Inferior parietal cortex (tissue), 1 donor: Measurements from ENCODE around the gene AP1B1.
A peak's percentile ranks its signal among the peaks of the same experiment; 100 is the strongest.
"Not testable (repeated sequence)": the region's sequence is repeated elsewhere in the genome, so short reads cannot be mapped to it uniquely, and the experiment has no call there.

Experiments used
- DNase-seq: peaks from one replicate; pipeline ENCODE4 v3.0.0-alpha.2; 2016; ENCODE audit errors: extremely low spot score

AP1B1 gene

DNA sequence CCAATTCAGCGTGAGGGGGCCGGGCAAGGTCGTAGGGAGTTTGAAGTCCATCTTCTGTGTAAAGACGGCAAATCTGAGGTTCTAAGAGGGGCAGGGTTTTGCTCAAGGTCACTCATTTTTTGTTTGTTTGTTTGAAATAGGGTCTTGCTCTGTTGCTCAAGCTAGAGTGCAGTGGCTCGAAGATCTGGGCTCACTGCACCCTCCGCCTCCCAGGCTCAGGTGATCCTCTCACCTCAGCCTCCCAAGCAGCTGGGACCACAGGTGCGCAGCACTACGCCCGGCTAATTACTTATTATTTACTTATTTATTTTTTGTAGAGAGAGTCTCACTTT, 355 bp upstream of the AP1B1 start:
- DNase-seq = no peak

DNA sequence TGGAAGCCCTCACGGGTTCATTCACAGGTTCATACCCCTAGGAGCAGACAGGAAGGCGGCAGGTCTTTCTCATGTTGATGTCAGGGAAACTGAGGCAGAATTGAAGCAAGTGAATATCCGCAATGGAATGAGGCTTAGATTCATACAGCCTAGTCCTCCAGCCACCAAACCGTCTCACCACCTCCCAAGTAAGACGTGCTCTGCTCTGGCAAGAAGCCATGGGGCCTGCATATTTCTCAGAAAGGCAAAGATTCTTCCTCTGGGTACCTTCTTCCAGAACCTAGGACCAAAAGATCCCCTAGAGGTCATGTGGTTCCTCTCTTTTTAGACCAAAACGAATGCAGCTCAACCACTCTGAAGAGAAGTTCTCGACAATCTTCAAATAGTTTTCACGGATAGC, 1.7 kb downstream of the AP1B1 start:
- no peak for DNase-seq

DNA sequence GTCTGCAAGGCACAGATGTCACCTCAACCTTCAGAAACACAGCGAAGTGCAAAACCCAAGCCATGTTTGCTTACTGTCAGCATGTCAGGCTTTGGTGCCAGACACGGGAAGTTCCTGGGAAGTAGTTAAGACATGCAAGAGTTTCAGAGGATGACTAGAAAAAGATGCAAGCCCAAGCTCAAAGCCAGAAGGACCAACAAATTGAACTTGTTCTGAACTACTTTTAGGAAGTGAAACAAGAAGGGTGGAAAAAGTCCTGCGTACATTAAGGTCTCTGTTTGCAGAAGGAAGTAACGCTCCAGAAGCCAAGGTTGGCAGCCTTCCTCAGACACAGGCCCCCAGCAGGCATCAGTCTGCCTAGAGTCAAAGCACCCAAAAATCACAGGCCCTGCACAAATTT, 2.6 kb downstream of the AP1B1 start:
- no peak for DNase-seq

DNA sequence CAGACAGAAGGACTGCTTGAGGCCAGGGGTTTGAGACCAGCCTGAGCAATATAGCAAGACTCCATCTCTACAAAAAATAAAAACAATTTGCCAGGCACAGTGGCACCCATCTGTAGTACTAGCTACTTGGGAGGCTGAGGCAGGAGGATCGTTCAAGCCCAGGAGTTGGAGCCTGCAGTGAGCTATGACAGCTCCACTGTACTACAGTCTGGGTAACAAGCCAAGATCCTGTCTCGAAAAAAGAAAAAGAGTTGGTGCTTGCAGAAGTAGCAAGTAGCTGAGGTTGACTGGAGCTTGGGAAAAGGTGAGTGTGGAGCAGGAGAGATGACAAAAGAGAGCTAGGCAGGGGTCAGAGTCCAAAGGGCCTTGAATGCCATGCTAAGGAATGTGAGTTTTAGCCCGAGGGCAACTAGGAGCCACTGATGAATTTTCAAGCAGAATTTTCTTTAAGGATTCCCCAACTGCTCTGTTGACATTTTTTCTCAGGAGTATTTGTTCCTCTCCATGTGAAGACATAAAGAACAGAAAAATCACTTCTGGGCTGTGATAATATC, 3.1 kb downstream of the AP1B1 start:
- DNase-seq = no peak

DNA sequence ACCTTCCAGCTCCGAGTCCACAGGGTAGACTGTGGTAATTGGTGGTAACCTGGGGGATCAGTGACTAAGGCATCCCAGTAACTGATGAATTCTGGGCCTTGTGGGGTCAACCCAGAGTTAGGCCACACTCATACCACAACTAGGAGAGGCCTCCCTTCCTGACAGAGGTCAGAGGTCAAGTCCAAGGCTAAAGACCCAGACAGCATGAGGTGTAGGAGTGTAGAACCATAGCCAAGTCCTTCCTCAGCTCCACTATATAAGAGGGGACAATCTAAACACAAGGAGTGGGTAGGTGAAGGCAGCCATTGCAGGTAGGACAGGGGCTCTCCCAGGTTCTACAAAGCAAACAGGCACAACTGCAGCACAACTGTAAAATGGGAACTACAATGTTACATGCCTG, 4.6 kb downstream of the AP1B1 start:
- no peak for DNase-seq

DNA sequence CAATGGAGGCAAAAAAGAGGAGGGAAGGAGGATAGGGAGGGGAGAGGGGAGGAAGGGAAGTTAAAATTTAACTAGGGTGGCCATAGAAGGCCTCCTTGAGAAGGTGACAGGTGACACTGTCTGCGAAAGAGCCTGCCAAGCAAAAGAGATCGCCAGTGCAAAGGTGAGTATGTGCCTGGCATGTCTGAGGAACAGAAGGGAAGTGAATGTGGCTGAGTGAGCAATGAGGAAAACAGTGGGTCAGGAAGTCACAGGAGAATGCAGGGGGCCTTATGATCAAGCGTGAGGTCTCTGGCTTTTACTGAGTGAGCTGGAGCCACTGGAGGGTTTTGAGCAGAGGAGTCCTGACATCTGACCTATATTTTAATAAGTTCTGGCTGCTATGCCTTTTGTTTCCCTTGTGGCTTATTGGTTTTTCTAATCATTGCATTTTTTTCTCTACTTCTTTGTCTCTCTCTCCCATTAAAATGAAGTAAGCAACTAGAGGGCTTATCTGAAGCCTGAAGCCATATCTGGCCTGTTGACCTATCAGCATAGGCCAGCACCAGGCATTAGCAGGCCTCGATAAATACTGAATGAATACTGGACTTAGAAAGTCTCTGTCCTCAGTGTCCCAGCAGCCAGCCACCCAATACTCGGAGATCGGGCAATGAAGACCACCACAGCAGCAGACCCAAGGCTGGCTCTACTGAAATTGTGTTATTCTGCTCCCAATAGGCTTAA, 5.6 kb downstream of the AP1B1 start:
- DNase-seq = no peak

DNA sequence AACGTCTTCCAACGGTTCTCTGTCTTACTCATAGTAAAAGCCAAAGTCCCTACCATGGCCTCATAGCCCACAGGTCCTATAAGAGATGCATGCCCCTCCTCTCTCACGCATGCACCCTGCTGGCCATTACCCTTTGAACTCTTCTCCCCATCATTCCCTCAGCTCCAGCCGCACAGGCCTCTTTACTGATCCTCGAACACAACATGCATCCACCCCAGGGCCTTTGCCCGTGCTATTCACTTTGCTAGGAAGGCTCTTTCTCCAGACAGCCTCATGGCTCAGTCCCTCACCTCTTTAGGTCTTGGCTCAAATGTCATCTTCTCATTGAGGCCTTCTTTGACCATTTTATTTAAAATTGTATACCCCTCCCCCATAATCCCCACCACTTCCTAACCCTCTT, 7.5 kb downstream of the AP1B1 start:
- no peak for DNase-seq

DNA sequence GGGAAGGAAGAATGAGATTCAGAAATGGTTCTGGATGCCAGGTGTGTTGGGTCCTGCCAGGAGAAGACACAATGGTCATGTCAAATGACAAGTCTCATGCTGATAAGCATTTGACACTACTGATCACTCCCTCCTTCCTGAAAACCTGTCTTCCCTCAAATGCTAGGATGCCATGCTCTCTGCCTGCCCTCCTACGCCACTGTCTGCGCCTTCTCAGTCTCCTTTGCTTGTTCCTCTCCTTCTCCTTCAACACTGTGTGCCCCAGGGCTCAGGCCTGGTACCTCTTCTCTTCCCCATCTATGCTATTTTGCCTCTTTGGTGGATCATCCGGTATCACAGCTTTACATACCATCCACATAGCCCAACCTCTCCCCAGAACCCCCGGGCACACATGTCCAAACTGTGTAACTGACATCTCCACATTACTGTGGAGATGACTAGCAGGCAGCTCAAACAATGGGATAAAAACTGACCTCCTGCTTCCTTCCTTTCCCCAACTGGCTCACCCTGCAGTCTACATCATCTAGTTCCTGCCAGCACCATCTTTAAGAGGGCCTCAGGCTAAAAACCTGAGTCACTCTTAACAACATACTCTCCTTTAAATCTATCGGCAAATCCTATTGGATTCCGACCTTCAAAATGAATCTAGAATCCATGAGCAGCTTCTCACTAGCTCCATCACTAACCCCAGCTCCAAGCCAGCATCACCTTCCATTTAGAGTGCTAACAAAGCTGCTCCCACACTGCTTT, 8.2 kb downstream of the AP1B1 start:
- no peak for DNase-seq

DNA sequence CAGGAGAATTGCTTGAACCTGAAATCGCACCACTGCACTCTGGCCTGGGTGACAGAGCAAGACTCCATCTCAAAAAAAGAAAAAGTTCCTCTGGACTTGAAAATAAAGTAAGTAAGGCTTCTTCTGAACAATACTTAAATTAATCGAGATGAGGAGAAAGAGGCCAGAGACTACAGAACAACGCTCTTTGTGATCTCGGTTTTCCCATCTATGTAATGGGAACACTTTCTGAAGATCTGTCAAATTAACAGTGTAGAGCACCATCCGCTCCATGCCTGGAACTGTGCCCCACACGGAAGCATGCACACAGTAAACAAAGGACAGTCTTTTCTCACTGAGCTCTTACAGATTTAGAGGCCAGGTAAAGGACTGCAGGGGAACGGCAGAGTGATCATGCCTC, 9.1 kb downstream of the AP1B1 start:
- no peak for DNase-seq

DNA sequence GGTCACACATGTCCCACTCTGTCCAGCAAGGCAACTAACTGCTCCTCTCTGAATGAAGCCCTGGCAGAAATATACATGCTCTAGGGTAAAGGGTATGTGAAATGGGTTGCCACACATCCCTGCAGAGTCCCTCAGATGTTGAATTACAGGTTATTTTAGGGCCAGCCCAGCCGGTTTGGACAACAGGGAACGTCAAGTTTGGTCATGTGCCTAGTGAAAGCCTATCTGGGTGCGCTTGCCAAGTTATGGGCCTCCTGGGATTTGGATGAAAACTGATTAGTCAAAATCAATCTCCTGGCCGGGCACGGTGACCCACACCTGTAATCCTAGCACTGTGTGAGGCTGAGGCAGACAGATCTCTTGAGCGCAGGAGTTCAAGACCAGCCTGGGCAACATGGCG, 10.4 kb downstream of the AP1B1 start:
- no peak for DNase-seq

DNA sequence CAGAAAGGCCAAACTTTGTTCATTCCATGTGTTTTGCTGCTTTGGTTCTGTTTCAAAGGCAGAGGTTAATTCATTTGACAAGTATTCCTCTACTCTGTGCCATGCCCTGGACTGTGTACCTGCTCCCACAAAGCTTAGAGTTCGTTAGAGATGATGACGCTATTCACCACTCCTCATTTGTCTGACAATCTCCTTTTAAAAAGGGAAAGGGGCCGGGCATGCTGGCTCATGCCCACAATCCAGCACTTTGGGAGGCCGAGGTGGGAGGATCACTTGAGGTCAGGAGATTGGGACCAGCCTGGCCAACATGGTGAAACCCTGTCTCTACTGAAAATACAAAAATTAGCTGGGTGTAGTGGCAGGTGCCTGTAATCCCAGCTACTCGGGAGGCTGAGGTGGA, 11.7 kb downstream of the AP1B1 start:
- not testable (repeated sequence) for DNase-seq

DNA sequence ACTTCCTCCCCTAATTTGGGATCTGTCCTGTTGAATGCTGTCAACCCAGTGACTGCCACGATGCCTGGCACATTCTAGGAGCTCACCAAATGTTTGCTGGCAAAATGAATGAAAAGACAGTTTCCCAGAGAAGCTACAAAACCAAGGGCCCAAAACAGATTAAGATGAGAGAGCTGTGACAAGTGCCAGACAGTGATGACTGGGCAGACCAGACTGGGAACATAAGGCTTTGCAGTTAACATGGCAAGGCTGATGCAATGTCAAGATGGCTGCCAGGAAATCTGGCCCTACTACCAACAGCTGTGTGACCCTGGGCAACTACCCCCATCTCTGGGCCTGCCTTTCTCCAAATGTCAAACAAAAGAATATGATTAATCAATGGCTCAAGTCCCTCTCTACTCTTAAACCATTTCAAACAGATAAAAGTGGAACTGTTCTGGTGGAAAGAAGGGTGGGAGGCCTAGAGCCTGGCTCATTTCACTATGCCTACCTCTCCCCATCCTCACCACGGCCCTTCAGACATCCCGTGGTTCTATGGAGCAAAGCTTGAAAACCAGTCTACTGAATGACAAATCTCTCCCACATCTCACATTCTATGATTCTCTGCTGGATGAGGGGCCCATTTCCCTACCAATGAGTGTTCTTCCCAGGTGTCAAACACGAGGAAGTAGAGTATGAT, 12.8 kb downstream of the AP1B1 start:
- no peak for DNase-seq

DNA sequence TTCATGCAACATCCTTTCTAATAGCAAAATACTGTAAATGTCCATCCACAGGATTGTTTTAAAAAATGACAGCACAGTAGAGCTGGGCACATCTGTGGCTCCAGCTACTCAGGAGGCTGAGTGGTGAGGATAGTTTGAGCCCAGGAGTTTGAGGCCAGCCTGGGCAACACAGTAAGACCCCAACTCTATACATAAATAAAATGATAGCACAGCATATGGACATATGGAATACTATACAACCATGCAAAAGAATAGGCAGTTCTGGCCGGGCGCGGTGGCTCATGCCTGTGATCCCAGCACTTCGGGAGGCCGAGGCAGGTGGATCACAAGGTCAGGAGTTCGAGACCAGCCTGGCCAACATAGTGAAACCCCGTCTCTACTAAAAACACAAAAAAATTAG, 13.6 kb downstream of the AP1B1 start:
- DNase-seq = not testable (repeated sequence)

DNA sequence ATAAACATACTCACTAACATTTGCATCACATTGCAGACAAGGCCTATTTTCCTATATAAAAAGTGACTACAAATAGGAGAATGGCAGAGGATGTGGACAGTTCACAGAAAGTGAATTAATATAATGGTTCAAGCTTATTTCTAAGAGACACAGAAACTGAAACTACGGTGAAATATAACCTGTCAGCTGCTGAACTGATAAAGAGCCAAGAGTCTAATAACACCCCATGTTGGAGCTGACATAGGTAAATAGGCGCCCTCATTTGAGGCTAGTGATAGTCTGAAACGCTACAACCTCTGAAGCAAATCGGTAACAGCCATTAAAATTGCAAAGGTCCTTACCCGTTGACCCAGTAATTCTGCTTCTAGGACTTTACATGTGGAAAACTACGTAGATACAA, 14.0 kb downstream of the AP1B1 start:
- DNase-seq = no peak

DNA sequence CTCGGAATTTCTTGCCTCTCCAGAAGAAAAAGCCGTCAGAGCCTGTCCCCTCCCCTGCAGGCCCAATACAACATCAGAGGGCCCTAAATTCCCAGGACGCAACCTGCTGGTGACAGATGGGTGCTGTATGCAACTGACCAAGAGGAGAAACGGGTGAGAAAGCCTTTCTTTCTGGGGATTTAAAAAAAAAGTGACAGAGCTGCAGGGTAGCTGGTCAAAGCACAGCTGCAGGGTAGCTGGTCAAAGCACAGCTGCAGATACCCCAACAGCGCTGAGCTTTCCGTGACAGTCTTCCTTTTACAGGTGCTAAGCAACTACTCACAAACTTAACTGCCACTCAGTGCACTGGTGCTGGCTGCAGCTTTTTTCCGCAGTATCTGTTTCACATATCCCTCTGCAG, 17.8 kb downstream of the AP1B1 start:
- no peak for DNase-seq

DNA sequence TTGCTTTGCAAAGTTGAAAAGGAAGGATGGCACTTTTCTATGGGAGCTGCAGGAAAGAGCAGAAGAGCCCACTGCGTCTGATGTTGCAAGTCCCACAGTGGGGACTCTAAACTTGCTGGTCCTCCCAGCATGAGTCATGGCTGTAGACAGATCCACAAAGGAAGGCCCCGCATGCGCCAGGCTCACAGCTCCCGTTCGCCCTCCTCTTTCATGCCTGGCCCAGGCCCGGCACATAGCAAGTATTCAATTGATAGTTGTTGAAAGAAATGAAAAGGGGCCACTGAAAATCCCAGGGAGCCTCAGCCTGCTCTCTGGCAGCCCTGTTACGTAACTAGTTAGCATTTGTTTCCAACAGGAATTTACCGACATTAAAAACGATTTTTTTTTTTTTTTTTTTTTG, 18.9 kb downstream of the AP1B1 start:
- peak; percentile 43 for DNase-seq

DNA sequence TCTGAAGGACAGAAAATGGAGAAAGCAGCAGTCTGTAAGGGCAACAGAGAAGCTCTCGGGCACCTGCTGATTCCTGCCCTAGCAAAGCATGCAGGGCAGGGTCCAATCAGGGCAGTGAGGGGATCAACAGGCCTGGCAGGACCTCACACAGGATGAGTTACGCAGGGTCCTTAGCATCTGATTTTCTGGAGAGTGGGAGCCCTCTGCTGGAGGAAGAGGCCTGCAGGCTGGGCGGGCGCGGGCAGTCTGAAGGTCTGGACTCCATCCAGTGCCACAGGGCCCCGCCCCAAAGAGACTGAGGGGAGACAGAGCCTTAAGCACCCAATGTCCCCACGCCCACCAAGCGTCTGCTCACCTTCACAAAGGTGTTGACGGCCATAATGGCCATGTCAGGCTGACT, 28.9 kb downstream of the AP1B1 start:
- no peak for DNase-seq

DNA sequence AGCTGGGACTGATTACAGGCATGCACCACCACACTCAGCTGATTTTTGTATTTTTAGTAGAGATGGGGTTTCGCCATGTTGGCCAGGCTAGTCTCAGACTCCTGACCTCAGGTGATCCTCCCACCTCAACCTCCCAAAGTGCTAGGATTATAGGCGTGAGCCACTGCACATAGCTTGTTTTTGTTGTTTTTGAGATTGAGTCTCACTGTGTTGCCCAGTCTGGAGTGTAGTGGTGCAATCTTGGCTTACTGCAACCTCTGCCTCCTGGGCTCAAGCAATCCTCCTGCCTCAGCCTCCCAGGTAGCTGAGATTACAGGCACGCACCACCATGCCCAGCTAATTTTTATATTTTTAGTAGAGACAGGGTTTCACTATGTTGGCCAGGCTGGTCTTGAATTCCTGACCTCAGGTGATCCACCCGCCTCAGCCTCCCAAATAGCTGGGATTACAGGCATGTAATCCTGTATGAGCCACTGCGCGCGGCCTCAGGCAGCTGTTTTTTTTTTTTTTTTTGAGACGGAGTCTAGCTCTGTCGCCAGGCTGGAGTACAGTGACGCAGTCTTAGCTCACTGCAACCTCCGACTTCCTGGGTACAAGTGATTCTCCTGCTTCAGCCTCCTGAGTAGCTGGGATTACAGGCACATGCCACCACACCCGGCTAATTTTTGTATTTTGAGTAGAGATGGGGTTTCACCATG, 31.0 kb downstream of the AP1B1 start:
- DNase-seq = not testable (repeated sequence)

DNA sequence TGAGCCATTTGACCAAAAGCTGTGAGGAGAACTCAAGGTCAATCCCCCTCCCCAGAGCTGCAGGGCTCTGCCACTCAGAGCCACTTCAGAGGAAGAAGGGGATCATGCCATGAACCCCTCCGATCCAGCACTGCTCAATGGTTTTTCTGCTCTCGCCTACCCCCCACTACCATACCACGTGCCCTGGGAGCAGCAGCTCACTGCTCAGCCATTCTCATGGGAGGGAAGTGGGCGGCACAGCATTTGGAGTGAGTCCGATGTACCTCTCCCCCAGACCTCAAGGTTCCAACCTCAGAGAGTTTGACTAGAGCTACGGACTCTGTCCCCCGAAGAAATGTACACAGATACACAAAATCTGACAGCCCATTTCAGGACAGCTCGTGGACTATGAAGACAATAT, 34.5 kb downstream of the AP1B1 start:
- no peak for DNase-seq

DNA sequence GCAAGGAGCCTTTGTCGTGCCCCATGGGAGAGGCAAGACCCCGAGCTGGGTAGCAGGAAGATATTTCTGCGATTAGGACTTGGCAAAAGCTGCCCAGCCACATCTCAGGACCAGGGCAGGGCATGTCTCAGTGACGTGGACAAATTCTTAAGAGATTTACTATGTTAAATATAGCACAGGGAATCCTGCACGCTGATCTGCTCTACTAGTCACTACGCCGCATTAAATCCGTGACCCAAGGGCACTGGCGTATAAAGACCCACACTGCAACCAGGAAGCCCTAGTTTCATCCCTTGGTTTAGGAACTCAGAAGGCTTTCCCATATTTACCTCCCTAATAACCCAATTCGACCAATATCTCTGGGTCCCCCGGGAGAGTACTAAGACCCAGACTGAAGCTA, 35.1 kb downstream of the AP1B1 start:
- no peak for DNase-seq

DNA sequence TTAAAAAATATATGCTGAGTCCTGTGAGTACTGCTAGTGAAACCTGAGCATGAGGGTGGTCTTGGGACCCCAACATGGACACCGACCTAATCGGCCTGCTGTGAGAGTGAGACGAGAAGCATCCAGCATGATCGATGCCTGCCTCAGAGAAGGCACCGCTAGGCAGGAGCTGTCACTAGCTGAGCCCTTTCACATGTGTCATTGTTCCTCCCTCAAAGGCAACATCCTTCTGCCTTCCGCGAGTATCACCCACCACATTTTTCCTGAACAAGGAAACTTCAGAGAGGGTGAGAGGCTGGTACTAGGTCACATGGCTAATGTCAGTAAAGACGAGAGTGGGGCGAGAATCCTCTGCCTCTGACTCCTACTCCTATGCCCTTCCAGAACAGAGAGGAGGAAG, 35.6 kb downstream of the AP1B1 start:
- no peak for DNase-seq

DNA sequence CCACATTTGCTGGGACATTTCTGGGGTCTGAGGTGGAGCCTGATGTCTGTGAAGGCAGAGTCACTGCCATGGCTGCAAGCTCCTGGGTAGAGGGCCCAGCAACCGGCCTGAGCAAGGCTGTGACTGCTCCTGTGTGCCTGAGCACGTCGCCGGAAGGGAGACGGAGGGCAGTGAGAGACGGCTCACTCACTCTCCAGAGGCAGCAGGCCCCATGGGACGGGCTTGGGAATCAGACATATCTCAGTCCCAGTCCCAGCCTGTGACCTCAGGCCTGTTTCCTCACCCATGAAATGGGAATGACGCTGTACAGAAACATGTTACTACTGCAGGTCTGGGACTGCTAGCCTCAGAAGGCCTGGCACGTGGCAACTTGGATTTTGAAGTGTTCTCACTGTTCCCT, 36.5 kb downstream of the AP1B1 start:
- DNase-seq = no peak
